ENCODE measurements around the gene C1R.
"Not testable (repeated sequence)": the region's sequence is repeated elsewhere in the genome, so short reads cannot be mapped to it uniquely, and the experiment has no call there.

The C1R gene

DNA sequence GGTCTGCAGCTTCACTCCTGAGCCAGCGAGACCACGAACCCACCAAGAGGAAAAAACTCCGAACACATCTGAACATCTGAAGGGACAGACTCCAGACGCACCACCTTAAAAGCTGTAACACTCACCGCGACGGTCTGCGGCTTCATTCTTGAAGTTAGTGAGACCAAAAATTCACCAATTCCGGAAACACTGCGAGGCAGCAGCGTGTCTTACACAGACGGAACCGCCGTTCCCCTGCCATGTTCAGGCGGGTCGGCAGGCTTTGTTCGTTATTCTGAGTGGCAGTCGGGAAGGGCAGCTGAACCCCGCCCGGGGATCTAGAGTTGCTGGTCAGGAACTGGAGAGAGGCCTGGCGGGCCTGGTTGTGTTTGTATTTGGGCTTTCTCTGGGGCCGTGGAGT, 53.7 kb downstream of the C1R start:
- DNase-seq: no peak

DNA sequence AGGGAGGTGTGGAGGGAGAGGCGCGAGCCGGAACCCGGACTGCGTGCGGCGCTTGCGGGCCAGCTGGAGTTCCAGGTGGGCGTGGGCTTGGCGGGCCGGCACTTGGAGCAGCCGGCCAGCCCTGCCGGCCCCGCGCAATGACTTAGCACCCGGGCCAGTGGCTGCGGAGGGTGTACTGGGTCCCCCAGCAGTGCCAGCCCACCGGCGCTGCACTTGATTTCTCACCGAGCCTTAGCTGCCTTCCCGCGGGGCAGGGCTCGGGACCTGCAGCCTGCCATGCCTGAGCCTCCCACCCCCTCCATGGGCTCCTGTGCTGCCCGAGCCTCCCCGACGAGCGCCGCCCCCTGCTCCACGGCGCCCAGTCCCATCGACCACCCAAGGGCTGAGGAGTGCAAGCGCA, 54.8 kb downstream of the C1R start:
- DNase-seq: not testable (repeated sequence)

DNA sequence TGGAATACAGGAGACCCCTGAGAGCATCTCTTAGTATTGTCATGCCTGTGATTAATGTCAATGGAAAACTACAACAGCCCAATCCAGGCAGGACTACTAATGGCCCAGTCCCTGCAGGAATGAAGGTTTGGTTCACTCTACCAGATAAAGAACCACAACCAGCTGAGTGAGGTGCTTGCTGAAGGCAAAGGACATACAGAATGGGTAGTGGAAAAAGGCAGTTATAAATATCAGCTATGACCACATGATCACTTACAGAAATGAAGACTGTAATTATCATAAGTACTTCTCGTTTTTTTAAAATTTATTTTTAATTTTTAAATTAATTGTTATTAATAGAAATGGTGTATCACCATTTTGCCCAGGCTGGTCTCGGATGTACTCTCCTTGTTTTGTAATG, 56.8 kb downstream of the C1R start:
- DNase-seq: no peak

DNA sequence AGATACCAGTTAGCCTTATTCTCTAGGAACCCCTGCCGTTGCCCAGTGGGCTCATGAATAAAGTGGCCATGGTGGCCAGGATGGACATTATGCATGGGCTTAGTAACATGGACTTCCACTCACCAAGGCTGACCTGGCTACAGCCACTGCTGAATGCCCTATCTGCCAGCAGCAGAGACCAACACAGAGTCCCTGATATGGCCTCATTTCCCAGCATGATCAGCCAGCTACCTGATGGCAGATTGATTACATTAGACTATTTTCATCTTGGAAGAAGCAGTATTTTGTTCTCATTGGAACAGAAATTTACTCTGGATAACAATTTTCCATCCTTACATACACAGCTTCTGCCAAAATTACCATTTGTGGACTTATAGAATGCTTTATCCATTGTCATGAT, 57.8 kb downstream of the C1R start:
- no peak for DNase-seq

DNA sequence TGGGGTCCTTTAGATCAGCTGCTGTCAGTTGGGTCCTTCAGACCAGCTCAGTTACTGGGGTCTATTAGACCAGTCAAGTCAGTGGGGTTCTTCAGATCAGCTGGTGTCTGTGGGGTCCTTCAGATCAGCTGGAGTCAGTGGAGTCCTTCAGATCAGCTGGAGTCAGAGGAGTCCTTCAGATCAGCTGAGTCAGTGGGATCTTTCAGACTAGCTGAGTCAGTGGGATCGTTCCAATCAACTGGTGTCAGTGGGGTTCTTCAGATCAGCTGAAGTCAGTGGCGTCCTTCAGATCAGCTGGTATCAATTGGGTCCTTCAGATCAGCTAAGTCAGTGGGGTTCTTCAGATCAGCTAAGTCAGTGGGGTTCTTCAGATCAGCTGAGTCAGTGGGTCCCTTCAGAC, 59.3 kb downstream of the C1R start:
- no peak for DNase-seq

DNA sequence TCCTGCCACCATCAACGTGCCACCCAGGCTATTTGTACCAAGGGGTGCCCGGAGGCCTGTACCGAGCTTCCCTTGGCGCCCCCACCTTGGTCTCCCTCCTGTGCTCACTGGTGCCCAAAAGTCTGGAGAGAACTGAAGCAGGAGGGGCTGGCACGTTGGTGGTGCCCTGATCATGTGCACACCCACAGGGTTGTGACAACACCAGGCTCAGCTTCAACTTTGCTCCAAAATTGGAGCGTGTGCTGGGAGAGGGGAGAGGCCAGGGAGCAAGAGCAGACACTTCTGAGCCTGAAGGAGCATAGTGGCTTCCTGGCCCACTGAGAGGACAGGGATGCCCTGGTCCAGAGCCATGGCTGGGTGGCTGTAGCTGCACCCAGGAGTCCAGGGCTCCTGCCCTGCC, 60.9 kb downstream of the C1R start:
- no peak for DNase-seq

Data from anterior cingulate cortex (tissue), 58 donors.